DOHH2 (cell line): ENCODE measurements around the gene ABCA1.

ENCODE experiments used
- H3F3A ChIP-seq: fragments of 200-600 bp; sonication (generic), shearing (Covaris generic); 2 replicates; pipeline ENCODE4 v1.6.0; 2016; ENCODE audit warnings: antibody characterized with exemption, mild to moderate bottlenecking; ENCODE audit not compliant: control insufficient read depth, insufficient read depth
- H3K27ac ChIP-seq: fragments of 200-600 bp; sonication (generic); 2 replicates; pipeline ENCODE4 v1.5.1; 2014; ENCODE audit warnings: low read depth, mild to moderate bottlenecking, low read length, moderate library complexity
- H3K27me3 ChIP-seq: fragments of 200-600 bp; sonication (generic); 2 replicates; pipeline ENCODE4 v1.6.1; 2014; ENCODE audit warnings: mild to moderate bottlenecking, low read length, mixed read lengths; ENCODE audit not compliant: control insufficient read depth
- H3K36me3 ChIP-seq: fragments of 200-600 bp; sonication (generic); 2 replicates; pipeline ENCODE4 v1.6.1; 2014; ENCODE audit warnings: mild to moderate bottlenecking, low read length, moderate library complexity, mixed read lengths; ENCODE audit not compliant: control insufficient read depth
- H3K4me1 ChIP-seq: fragments of 200-600 bp; sonication (generic); 2 replicates; pipeline ENCODE4 v1.6.1; 2014; ENCODE audit warnings: mild to moderate bottlenecking, low read length, mixed read lengths; ENCODE audit not compliant: control insufficient read depth
- H3K4me2 ChIP-seq: fragments of 200-600 bp; sonication (generic); 2 replicates; pipeline ENCODE4 v1.6.0; 2014; ENCODE audit warnings: mild to moderate bottlenecking, low read length, moderate library complexity
- H3K4me3 ChIP-seq: fragments of 200-600 bp; sonication (generic); 2 replicates; pipeline ENCODE4 v1.5.1; 2014; ENCODE audit warnings: mild to moderate bottlenecking, low read length, mixed read lengths
- H3K79me2 ChIP-seq: fragments of 200-600 bp; sonication (generic); 2 replicates; pipeline ENCODE4 v1.6.1; 2014; ENCODE audit warnings: mild to moderate bottlenecking, low read length, mixed read lengths; ENCODE audit not compliant: control insufficient read depth
- H3K9me2 ChIP-seq: fragments of 200-600 bp; sonication (generic); replicated peaks from 2 replicates; pipeline ENCODE4 v1.6.1; 2014; ENCODE audit warnings: mild to moderate bottlenecking, low read length, mixed read lengths; ENCODE audit not compliant: control insufficient read depth
- H3K9me3 ChIP-seq: fragments of 200-600 bp; sonication (generic); 2 replicates; pipeline ENCODE4 v1.6.1; 2014; ENCODE audit warnings: antibody characterized with exemption, low read length, mixed read lengths; ENCODE audit not compliant: control insufficient read depth, insufficient read depth
- H4K20me1 ChIP-seq: fragments of 200-600 bp; sonication (generic); 2 replicates; pipeline ENCODE4 v1.6.0; 2014; ENCODE audit warnings: low read depth, mild to moderate bottlenecking, antibody characterized with exemption, low read length, moderate library complexity; ENCODE audit not compliant: control insufficient read depth, insufficient read depth
- EZH2phosphoT487 ChIP-seq: fragments of 200-600 bp; sonication (generic); IDR thresholded peaks from 2 replicates; pipeline ENCODE4 v1.6.1; 2017; ENCODE audit warnings: borderline replicate concordance, mild to moderate bottlenecking, antibody characterized with exemption, low read length, moderate library complexity, mixed read lengths
- TF ChIP-seq, protein P1 (sequence below): fragments of 200-600 bp; sonication (generic); IDR thresholded peaks from one replicate; pipeline ENCODE4 v1.5.1; 2014; ENCODE audit warnings: antibody characterized with exemption, mild to moderate bottlenecking, low read depth, low read length; ENCODE audit not compliant: poor library complexity, severe bottlenecking

Gene ABCA1

GRCh38 chr9:104864675-104865104, 63.3 kb downstream of the ABCA1 start:
- no peaks in the 10 kb centered on the region for H4K20me1 ChIP-seq
- peaks cover 56% of the 10 kb centered on the region for H3K36me3 ChIP-seq
- peaks cover 14% of the 10 kb centered on the region for H3F3A ChIP-seq
- H3K79me2 ChIP-seq: peaks cover 16% of the 10 kb centered on the region; the same call in 1 of the 2 replicates
- TF ChIP-seq, protein P1, sequence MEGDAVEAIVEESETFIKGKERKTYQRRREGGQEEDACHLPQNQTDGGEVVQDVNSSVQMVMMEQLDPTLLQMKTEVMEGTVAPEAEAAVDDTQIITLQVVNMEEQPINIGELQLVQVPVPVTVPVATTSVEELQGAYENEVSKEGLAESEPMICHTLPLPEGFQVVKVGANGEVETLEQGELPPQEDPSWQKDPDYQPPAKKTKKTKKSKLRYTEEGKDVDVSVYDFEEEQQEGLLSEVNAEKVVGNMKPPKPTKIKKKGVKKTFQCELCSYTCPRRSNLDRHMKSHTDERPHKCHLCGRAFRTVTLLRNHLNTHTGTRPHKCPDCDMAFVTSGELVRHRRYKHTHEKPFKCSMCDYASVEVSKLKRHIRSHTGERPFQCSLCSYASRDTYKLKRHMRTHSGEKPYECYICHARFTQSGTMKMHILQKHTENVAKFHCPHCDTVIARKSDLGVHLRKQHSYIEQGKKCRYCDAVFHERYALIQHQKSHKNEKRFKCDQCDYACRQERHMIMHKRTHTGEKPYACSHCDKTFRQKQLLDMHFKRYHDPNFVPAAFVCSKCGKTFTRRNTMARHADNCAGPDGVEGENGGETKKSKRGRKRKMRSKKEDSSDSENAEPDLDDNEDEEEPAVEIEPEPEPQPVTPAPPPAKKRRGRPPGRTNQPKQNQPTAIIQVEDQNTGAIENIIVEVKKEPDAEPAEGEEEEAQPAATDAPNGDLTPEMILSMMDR: no peak
- no peak for TF ChIP-seq EZH2phosphoT487
- peaks cover 85% of the 10 kb centered on the region for H3K4me1 ChIP-seq
- H3K27ac ChIP-seq: peak overlapping the region; percentile 38
- no peaks in the 10 kb centered on the region for H3K9me2 ChIP-seq
- H3K4me3 ChIP-seq: peak overlapping the region; percentile 6
- H3K4me2 ChIP-seq: peak overlapping the region; percentile 40
- H3K9me3 ChIP-seq: no peaks in the 10 kb centered on the region
- H3K27me3 ChIP-seq: no peaks in the 10 kb centered on the region

DNA sequence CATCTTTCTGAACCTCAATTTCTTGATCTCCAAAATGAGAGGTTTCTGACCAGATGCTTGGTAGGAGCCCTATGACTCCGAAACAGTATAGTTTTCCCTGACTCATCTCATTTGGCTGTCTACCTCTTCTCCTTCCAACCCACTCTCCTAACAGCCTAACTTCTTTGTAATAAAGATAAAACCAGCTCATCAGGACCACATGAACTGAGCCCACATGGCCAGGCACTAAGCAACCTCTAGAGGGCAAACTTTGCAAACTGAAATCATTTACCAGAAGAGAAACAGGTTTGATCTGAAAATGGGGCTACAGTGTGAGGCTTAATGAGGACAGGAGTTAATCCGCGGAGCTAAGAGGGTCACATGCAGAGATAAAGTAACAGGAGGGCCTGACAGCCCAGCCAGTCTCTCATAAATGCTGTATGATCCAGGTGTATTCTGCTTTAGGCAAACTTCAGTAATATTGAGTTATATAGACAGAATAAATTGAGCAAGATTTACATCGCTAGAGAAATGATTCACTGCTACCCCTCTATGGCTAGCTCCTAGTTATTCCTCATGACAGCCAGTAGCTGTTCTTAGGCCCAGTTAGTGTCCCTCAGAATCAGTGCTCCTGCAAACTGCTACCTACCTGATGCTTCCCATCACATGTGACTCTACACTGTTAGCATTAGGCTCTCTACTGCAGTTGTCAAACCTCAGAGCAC, 64.6 kb downstream of the ABCA1 start:
- H3F3A ChIP-seq: peaks cover 4% of the 10 kb centered on the region; the same call in 1 of the 2 replicates
- H3K36me3 ChIP-seq: peaks cover 61% of the 10 kb centered on the region
- H3K4me1 ChIP-seq: peaks cover 71% of the 10 kb centered on the region
- H4K20me1 ChIP-seq: no peaks in the 10 kb centered on the region
- H3K27me3 ChIP-seq: no peaks in the 10 kb centered on the region
- TF ChIP-seq, protein P1: peak; percentile 92
- no peak for TF ChIP-seq EZH2phosphoT487
- no peaks in the 10 kb centered on the region for H3K9me3 ChIP-seq
- H3K79me2 ChIP-seq: peaks cover 13% of the 10 kb centered on the region; the same call in 1 of the 2 replicates
- peak overlapping the region; percentile 6 for H3K4me3 ChIP-seq
- peak overlapping the region; percentile 38 for H3K27ac ChIP-seq
- no peaks in the 10 kb centered on the region for H3K9me2 ChIP-seq
- peak overlapping the region; percentile 40 for H3K4me2 ChIP-seq

DNA sequence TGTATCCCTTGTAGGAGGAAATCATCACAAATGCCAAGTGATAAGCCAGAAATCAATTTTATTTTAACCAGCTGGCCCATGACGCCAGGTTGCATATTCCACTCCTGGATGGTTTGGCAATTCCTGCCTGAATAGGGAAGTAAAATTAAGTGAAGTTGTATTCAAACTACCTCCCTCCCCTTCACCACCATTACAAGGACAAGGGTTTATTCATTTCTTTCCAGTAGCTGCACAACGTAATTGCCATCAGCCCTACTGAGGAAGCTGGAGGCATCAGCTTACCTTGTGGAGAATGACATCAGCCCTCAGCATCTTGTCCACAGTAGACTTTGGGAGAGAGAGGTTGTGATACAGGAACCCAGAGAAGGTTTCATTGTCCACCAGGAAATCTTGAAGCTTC, 66.6 kb downstream of the ABCA1 start:
- no peaks in the 10 kb centered on the region for H3K9me2 ChIP-seq
- no peak overlapping the region for H3K4me2 ChIP-seq
- H3K4me1 ChIP-seq: peaks cover 52% of the 10 kb centered on the region
- H3K27ac ChIP-seq: no peak overlapping the region
- no peak for TF ChIP-seq EZH2phosphoT487
- TF ChIP-seq, protein P1: no peak
- no peaks in the 10 kb centered on the region for H3K9me3 ChIP-seq
- H3K36me3 ChIP-seq: peaks cover 60% of the 10 kb centered on the region
- no peak overlapping the region for H3K4me3 ChIP-seq
- no peaks in the 10 kb centered on the region for H3F3A ChIP-seq
- no peaks in the 10 kb centered on the region for H3K27me3 ChIP-seq
- H3K79me2 ChIP-seq: peaks cover 13% of the 10 kb centered on the region; the same call in 1 of the 2 replicates
- no peaks in the 10 kb centered on the region for H4K20me1 ChIP-seq
